ENCODE data around the gene OST4. TPM values are rescaled to one million over a fixed set of nuclear protein-coding genes. Genes with fewer than 3 reads are reported as not detected.

The OST4 gene
- total RNA-seq, 1 donor from 2014 or later: 379 TPM

- Mint-ChIP-seq H3K4me3 (ENCODE audit: unreplicated experiment) (no peak overlapping the region), H3K4me1 (ENCODE audit: unreplicated experiment) (no peaks in the 10 kb centered on the region), H3K36me3 (ENCODE audit: low read depth, unreplicated experiment) (peaks cover 11% of the 10 kb centered on the region), H3K27me3 (ENCODE audit: unreplicated experiment) (peaks cover 4% of the 10 kb centered on the region), H3K27ac (ENCODE audit: unreplicated experiment) (no peak overlapping the region), H3K9me3 (ENCODE audit: unreplicated experiment) (no peaks in the 10 kb centered on the region)
- TF ChIP-seq, protein P1, sequence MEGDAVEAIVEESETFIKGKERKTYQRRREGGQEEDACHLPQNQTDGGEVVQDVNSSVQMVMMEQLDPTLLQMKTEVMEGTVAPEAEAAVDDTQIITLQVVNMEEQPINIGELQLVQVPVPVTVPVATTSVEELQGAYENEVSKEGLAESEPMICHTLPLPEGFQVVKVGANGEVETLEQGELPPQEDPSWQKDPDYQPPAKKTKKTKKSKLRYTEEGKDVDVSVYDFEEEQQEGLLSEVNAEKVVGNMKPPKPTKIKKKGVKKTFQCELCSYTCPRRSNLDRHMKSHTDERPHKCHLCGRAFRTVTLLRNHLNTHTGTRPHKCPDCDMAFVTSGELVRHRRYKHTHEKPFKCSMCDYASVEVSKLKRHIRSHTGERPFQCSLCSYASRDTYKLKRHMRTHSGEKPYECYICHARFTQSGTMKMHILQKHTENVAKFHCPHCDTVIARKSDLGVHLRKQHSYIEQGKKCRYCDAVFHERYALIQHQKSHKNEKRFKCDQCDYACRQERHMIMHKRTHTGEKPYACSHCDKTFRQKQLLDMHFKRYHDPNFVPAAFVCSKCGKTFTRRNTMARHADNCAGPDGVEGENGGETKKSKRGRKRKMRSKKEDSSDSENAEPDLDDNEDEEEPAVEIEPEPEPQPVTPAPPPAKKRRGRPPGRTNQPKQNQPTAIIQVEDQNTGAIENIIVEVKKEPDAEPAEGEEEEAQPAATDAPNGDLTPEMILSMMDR (IDR thresholded peaks at IDR 0.05; ENCODE audit: unreplicated experiment): no peak
- no peak for DNase-seq (ENCODE audit: low spot score)
These were observed 50.0 kb downstream of the OST4 start for GRCh38 chr2:27021253-27022049.

Other genes starting within 250 kb of the OST4 start
- 0.23 TPM for gene DPYSL5, start 223.5 kb downstream of the OST4 start, total RNA-seq (ENCODE audit: unreplicated experiment)
- gene MAPRE3, start 101.0 kb downstream of the OST4 start, total RNA-seq (ENCODE audit: unreplicated experiment): 4.1 TPM
- 55.3 TPM for gene TMEM214, start 38.7 kb downstream of the OST4 start, total RNA-seq (ENCODE audit: unreplicated experiment)
- gene AGBL5, start 20.0 kb downstream of the OST4 start, total RNA-seq (ENCODE audit: unreplicated experiment): 32.5 TPM
- 2.1 TPM for gene EMILIN1, start 7.0 kb upstream of the OST4 start, total RNA-seq (ENCODE audit: unreplicated experiment)
- gene KHK, start 15.1 kb upstream of the OST4 start, total RNA-seq (ENCODE audit: unreplicated experiment): 1.4 TPM
- not detected for gene CGREF1, start 47.5 kb upstream of the OST4 start, total RNA-seq (ENCODE audit: unreplicated experiment)
- gene ABHD1, start 52.2 kb upstream of the OST4 start, total RNA-seq (ENCODE audit: unreplicated experiment): 0.31 TPM
- gene PREB, start 63.0 kb upstream of the OST4 start, total RNA-seq (ENCODE audit: unreplicated experiment): 42.9 TPM
- gene PRR30, start 67.8 kb upstream of the OST4 start, total RNA-seq (ENCODE audit: unreplicated experiment): not detected
- gene TCF23, start 77.3 kb upstream of the OST4 start, total RNA-seq (ENCODE audit: unreplicated experiment): not detected
- gene ATRAID, start 140.4 kb upstream of the OST4 start, total RNA-seq (ENCODE audit: unreplicated experiment): 89.9 TPM
- 63.0 TPM for gene SLC5A6, start 140.6 kb upstream of the OST4 start, total RNA-seq (ENCODE audit: unreplicated experiment)
- 49.4 TPM for gene CAD, start 145.7 kb upstream of the OST4 start, total RNA-seq (ENCODE audit: unreplicated experiment)
- gene SLC30A3, start 191.4 kb upstream of the OST4 start, total RNA-seq (ENCODE audit: unreplicated experiment): not detected
- not detected for gene DNAJC5G, start 203.8 kb upstream of the OST4 start, total RNA-seq (ENCODE audit: unreplicated experiment)
- not detected for gene TRIM54, start 210.8 kb upstream of the OST4 start, total RNA-seq (ENCODE audit: unreplicated experiment)
- gene UCN, start 236.8 kb upstream of the OST4 start, total RNA-seq (ENCODE audit: unreplicated experiment): 1.5 TPM

Data from endothelial cell (in vitro differentiated cells).